ENCODE measurements around the gene UTP14C. TPM values are rescaled to one million over a fixed set of nuclear protein-coding genes. Genes with fewer than 3 reads are reported as not detected.
A peak's percentile ranks its signal among the peaks of the same experiment; 100 is the strongest.
"Not testable (repeated sequence)": the region's sequence is repeated elsewhere in the genome, so short reads cannot be mapped to it uniquely, and the experiment has no call there.

The UTP14C gene
- total RNA-seq, 2 donors from 2014 or later: 20.7 to 22.0 TPM

- Mint-ChIP-seq H3K9me3 (peaks cover 46% of the 10 kb centered on the region), H3K27me3 (ENCODE audit: insufficient read depth) (no peaks in the 10 kb centered on the region), H3K36me3 (ENCODE audit: low read depth) (peaks cover 69% of the 10 kb centered on the region), H3K27ac (no peak overlapping the region), H3K4me3 (no peak overlapping the region), H3K4me1 (no peaks in the 10 kb centered on the region)
- no peak overlapping the region for H3K27ac ChIP-seq (ENCODE audit: low read depth, low read length)
- H3K4me3 ChIP-seq (ENCODE audit: low read length): peak overlapping the region; percentile 27
- peaks cover 63% of the 10 kb centered on the region for H3K9me3 ChIP-seq (ENCODE audit: control insufficient read depth, low read length)
- no peak overlapping the region for H3K9ac ChIP-seq (ENCODE audit: extremely low read depth, low read length, poor library complexity, severe bottlenecking)
- 88 to 100% methylated on average over 1 to 4 of the region's 4 CpGs for WGBS, 2 experiments (ENCODE audit: insufficient coverage in 1 of 2, insufficient read length in 1 of 2)
- H3K4me1 ChIP-seq (ENCODE audit: control insufficient read depth, insufficient read depth, low read length): no peaks in the 10 kb centered on the region
- H3K27me3 ChIP-seq (ENCODE audit: control insufficient read depth, insufficient read depth, low read length, poor library complexity, severe bottlenecking): no peaks in the 10 kb centered on the region
- TF ChIP-seq CTCF (conservative IDR thresholded peaks at IDR 0.05): no peak
- no peak for DNase-seq
- H3K36me3 ChIP-seq (ENCODE audit: control insufficient read depth, insufficient read depth, low read length): peaks cover 66% of the 10 kb centered on the region
Observed at GRCh38 chr13:52029569-52029968, 5.1 kb downstream of the UTP14C start.

GRCh38 chr13:52030401-52030800 lies 5.9 kb downstream of the UTP14C start:
- 80 to 97% methylated on average over 1 to 6 of the region's 6 CpGs for WGBS, 2 experiments (ENCODE audit: insufficient coverage in 1 of 2, insufficient read length in 1 of 2)
- H3K36me3 ChIP-seq (ENCODE audit: control insufficient read depth, insufficient read depth, low read length): peaks cover 58% of the 10 kb centered on the region
- H3K27ac Mint-ChIP-seq; H3K27me3 ChIP-seq (ENCODE audit: control insufficient read depth, insufficient read depth, low read length, poor library complexity, severe bottlenecking); H3K4me1 ChIP-seq (ENCODE audit: control insufficient read depth, insufficient read depth, low read length); H3K4me3 ChIP-seq (ENCODE audit: low read length); H3K9ac ChIP-seq (ENCODE audit: extremely low read depth, low read length, poor library complexity, severe bottlenecking); H3K27ac ChIP-seq (ENCODE audit: low read depth, low read length); DNase-seq; H3K4me1 Mint-ChIP-seq; H3K27me3 Mint-ChIP-seq (ENCODE audit: insufficient read depth); H3K4me3 Mint-ChIP-seq: not testable (repeated sequence)
- peaks cover 46% of the 10 kb centered on the region for H3K9me3 Mint-ChIP-seq
- H3K36me3 Mint-ChIP-seq (ENCODE audit: low read depth): peaks cover 61% of the 10 kb centered on the region
- peaks cover 57% of the 10 kb centered on the region for H3K9me3 ChIP-seq (ENCODE audit: control insufficient read depth, low read length)

DNA sequence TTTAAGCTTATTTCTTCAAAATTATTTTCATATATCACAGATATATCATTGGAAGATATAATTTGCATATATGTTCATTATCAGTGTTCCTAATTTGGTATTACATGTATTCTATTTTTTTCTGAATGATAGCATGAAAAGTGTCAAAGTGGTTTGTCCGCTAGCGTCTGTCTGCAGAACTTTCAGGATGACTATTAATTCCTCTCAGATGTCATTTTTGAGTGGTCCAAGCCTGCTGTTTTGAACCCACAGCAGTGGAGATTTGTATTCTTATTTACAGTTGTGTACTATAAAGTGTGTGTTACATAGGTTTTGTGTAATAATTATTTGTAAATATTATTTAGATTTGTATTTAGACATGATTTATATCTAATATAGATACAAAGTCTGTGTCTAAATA lies 8.5 kb downstream of the UTP14C start:
- Histone ChIP-seq H3K36me3 (ENCODE audit: control insufficient read depth, insufficient read depth, low read length) (peaks cover 32% of the 10 kb centered on the region), H3K4me1 (ENCODE audit: control insufficient read depth, insufficient read depth, low read length) (peaks cover 7% of the 10 kb centered on the region), H3K9ac (ENCODE audit: extremely low read depth, low read length, poor library complexity, severe bottlenecking) (no peak overlapping the region), H3K27ac (ENCODE audit: low read depth, low read length) (no peak overlapping the region), H3K27me3 (ENCODE audit: control insufficient read depth, insufficient read depth, low read length, poor library complexity, severe bottlenecking) (no peaks in the 10 kb centered on the region), H3K4me3 (ENCODE audit: low read length) (no peak overlapping the region), H3K9me3 (ENCODE audit: control insufficient read depth, low read length) (peaks cover 31% of the 10 kb centered on the region)
- H3K9me3 Mint-ChIP-seq: peaks cover 28% of the 10 kb centered on the region
- no peak overlapping the region for H3K27ac Mint-ChIP-seq
- DNase-seq: no peak
- WGBS, 2 experiments (ENCODE audit: insufficient coverage in 1 of 2, insufficient read length in 1 of 2): 100% methylated on average over 1 to 2 of the region's 2 CpGs
- no peak overlapping the region for H3K4me3 Mint-ChIP-seq
- peaks cover 8% of the 10 kb centered on the region for H3K4me1 Mint-ChIP-seq
- peaks cover 35% of the 10 kb centered on the region for H3K36me3 Mint-ChIP-seq (ENCODE audit: low read depth)
- H3K27me3 Mint-ChIP-seq (ENCODE audit: insufficient read depth): no peaks in the 10 kb centered on the region
- no peak for TF ChIP-seq CTCF (conservative IDR thresholded peaks at IDR 0.05)

GRCh38 chr13:52034616-52035226 lies 10.2 kb downstream of the UTP14C start:
- no peak for DNase-seq
- Histone ChIP-seq H3K36me3 (ENCODE audit: control insufficient read depth, insufficient read depth, low read length) (peaks cover 15% of the 10 kb centered on the region), H3K9ac (ENCODE audit: extremely low read depth, low read length, poor library complexity, severe bottlenecking) (no peak overlapping the region), H3K9me3 (ENCODE audit: control insufficient read depth, low read length) (peaks cover 14% of the 10 kb centered on the region), H3K27ac (ENCODE audit: low read depth, low read length) (no peak overlapping the region), H3K27me3 (ENCODE audit: control insufficient read depth, insufficient read depth, low read length, poor library complexity, severe bottlenecking) (no peaks in the 10 kb centered on the region), H3K4me1 (ENCODE audit: control insufficient read depth, insufficient read depth, low read length) (peaks cover 7% of the 10 kb centered on the region), H3K4me3 (ENCODE audit: low read length) (no peak overlapping the region)
- H3K27me3 Mint-ChIP-seq (ENCODE audit: insufficient read depth): no peaks in the 10 kb centered on the region
- no peak overlapping the region for H3K4me3 Mint-ChIP-seq
- 91% methylated on average over 3 of the region's 5 CpGs; no CpG with 5 or more reads in 1 of the 2 experiments for WGBS, 2 experiments (ENCODE audit: insufficient coverage in 1 of 2, insufficient read length in 1 of 2)
- H3K36me3 Mint-ChIP-seq (ENCODE audit: low read depth): peaks cover 18% of the 10 kb centered on the region
- H3K27ac Mint-ChIP-seq: no peak overlapping the region
- peaks cover 8% of the 10 kb centered on the region for H3K4me1 Mint-ChIP-seq
- no peak for TF ChIP-seq CTCF (conservative IDR thresholded peaks at IDR 0.05)
- peaks cover 12% of the 10 kb centered on the region for H3K9me3 Mint-ChIP-seq
